Caco-2 (cell line): ENCODE results near the gene CXorf38. TPM values are rescaled to one million over a fixed set of nuclear protein-coding genes. Genes with fewer than 3 reads are reported as not detected.

Experiments
- BruUV-seq: library from RNA; stranded (reverse); fragments of 400-500 nt; replicated peaks from 2 replicates; lab custom pipeline; 2021; lab: Mats Ljungman, UMichigan
- CTCF ChIA-PET: fragments of 300-600 bp; sonication (Branson Sonifier 250); formaldehyde crosslinking; loops from one replicate; lab custom pipeline; 2022; ENCODE audit warnings: antibody characterized with exemption; lab: Charles Lee
- POLR2A ChIA-PET: fragments of 300-600 bp; sonication (Branson Sonifier 250); formaldehyde crosslinking; loops from one replicate; lab custom pipeline; 2022; ENCODE audit warnings: antibody characterized with exemption; lab: Charles Lee
- DNase-seq, 2 experiments: peaks; one replicate each; pipeline versions ENCODE4 v3.0.0 to v3.0.0-alpha.2; 2020 to 2022
- H3K27me3 ChIP-seq: replicated peaks from 2 replicates; pipeline ENCODE4 v1.6.0; 2011; ENCODE audit warnings: low read length; ENCODE audit not compliant: control insufficient read depth, insufficient read depth
- H3K36me3 ChIP-seq: 2 replicates; pipeline ENCODE4 v1.5.1; 2011; ENCODE audit warnings: low read length; ENCODE audit not compliant: control insufficient read depth, insufficient read depth
- H3K4me1 ChIP-seq: fragments of 250-450 bp; sonication (Bioruptor Pico); 2 replicates; pipeline ENCODE4 v1.5.1; 2020; ENCODE audit warnings: mild to moderate bottlenecking
- H3K4me3 ChIP-seq: 2 replicates; pipeline ENCODE4 v1.5.1; 2011; ENCODE audit warnings: low read depth, mild to moderate bottlenecking, control low read depth, low read length
- H3K9me3 ChIP-seq: fragments of 250-450 bp; sonication (Bioruptor Pico); 2 replicates; pipeline ENCODE4 v1.5.1; 2020; ENCODE audit warnings: mild to moderate bottlenecking, moderate library complexity
- H3K27ac Mint-ChIP-seq: one replicate; pipeline ENCODE4 v1.8.0; 2022; ENCODE audit warnings: mixed read lengths; ENCODE audit not compliant: unreplicated experiment
- H3K27me3 Mint-ChIP-seq: one replicate; pipeline ENCODE4 v1.8.0; 2022; ENCODE audit warnings: mixed read lengths; ENCODE audit not compliant: insufficient read depth, unreplicated experiment
- H3K36me3 Mint-ChIP-seq: one replicate; pipeline ENCODE4 v1.8.0; 2022; ENCODE audit warnings: mild to moderate bottlenecking, mixed read lengths; ENCODE audit not compliant: insufficient read depth, unreplicated experiment
- H3K4me1 Mint-ChIP-seq: one replicate; pipeline ENCODE4 v1.8.0; 2022; ENCODE audit warnings: low read depth, mixed read lengths; ENCODE audit not compliant: unreplicated experiment
- H3K4me3 Mint-ChIP-seq: one replicate; pipeline ENCODE4 v1.8.0; 2022; ENCODE audit warnings: mild to moderate bottlenecking, moderate library complexity, mixed read lengths; ENCODE audit not compliant: unreplicated experiment
- H3K9me3 Mint-ChIP-seq: one replicate; pipeline ENCODE4 v1.8.0; 2022; ENCODE audit warnings: mixed read lengths; ENCODE audit not compliant: unreplicated experiment
- CTCF ChIP-seq, 2 experiments: fragments of 200-600 bp in 1 of 2; IDR thresholded peaks; 1 replicate in 1 of 2; 2 replicates in 1 of 2; pipeline versions ENCODE4 v1.5.1 to v1.8.0; 2011 to 2022; ENCODE audit warnings: antibody characterized with exemption in 1 of 2, control low read depth in 1 of 2, inconsistent platforms in 1 of 2, low read depth in 1 of 2, low read length in 1 of 2, mild to moderate bottlenecking in 1 of 2, moderate library complexity in 1 of 2; ENCODE audit not compliant: insufficient read depth in 1 of 2, severe bottlenecking in 1 of 2, unreplicated experiment in 1 of 2
- intact Hi-C: fragments of 100-400 bp; cut with micrococcal nuclease; formaldehyde crosslinking; loops from one replicate; pipeline ENCODE4 v1.10.0; 2022; ENCODE audit not compliant: unreplicated experiment
- total RNA-seq: library from RNA; stranded (reverse); gene quantifications from 2 replicates; pipeline ENCODE4 v1.2.3, GENCODE V29; 2022

Gene CXorf38
- total RNA-seq, 1 experiment from 2014 or later = 8.7 TPM

GRCh38 chrX:40578039-40578695 is 69.2 kb downstream of the CXorf38 start:
- Mint-ChIP-seq H3K4me1 (no peaks in the 10 kb centered on the region), H3K36me3 (peaks cover 7% of the 10 kb centered on the region), H3K27ac (no peak overlapping the region), H3K4me3 (no peak overlapping the region), H3K27me3 (no peaks in the 10 kb centered on the region), H3K9me3 (no peaks in the 10 kb centered on the region)
- no peak for TF ChIP-seq CTCF (IDR thresholded peaks at IDR 0.05; ENCODE audit: insufficient read depth in 1 of 2, low read depth in 1 of 2, low read length in 1 of 2, severe bottlenecking in 1 of 2, unreplicated experiment in 1 of 2)
- POLR2A ChIA-PET = no interaction called here
- no peak for DNase-seq
- intact Hi-C loops = no loop called here
- Histone ChIP-seq H3K4me3 (no peak overlapping the region), H3K27me3 (no peaks in the 10 kb centered on the region), H3K9me3 (no peaks in the 10 kb centered on the region), H3K4me1 (no peaks in the 10 kb centered on the region), H3K36me3 (no peaks in the 10 kb centered on the region)
- CTCF ChIA-PET = interaction anchor here (0.6 kb wide), 2 partner anchors 421 to 661 kb away, joined by 5 to 8 read pairs; no protein-coding TSS in a partner anchor
- no TSS peak for BruUV-seq

Other genes starting within 250 kb of the CXorf38 start
- gene ATP6AP2, start 66.6 kb downstream of the CXorf38 start, total RNA-seq = 86.6 and 90.0 TPM in 2 replicates
- not detected in 2 replicates for gene MPC1L, start 24.1 kb downstream of the CXorf38 start, total RNA-seq
- 42.6 and 44.0 TPM in 2 replicates for gene MED14, start 88.0 kb upstream of the CXorf38 start, total RNA-seq